ENCODE measurements around the gene PNPLA5. TPM values are rescaled to one million over a fixed set of nuclear protein-coding genes. Genes with fewer than 3 reads are reported as not detected.

The PNPLA5 gene
- total RNA-seq, 1 experiment from 2014 or later, result 5.5 TPM

GRCh38 chr22:43867839-43868635, 23.8 kb downstream of the PNPLA5 start:
- H3T11ph ChIP-seq (ENCODE audit: low read length), result no peak overlapping the region
- peak overlapping the region; percentile 30 to 63 for H3K4me3 Mint-ChIP-seq

More at GRCh38 chr22:43867839-43868635, 23.8 kb downstream of the PNPLA5 start:
- Histone ChIP-seq H2AFZ (ENCODE audit: low read length) (no peak overlapping the region), H3K79me1 (ENCODE audit: insufficient read depth, low read depth, low read length, poor library complexity, severe bottlenecking) (no peaks in the 10 kb centered on the region), H3K79me2 (ENCODE audit: insufficient read depth, low read length) (no peaks in the 10 kb centered on the region), H2BK5ac (ENCODE audit: insufficient read length, low read length) (no peak overlapping the region), H3K9ac (ENCODE audit: extremely low read depth, insufficient read length, low read length) (no peak overlapping the region), H3K27ac (ENCODE audit: insufficient read length, low read depth, low read length) (peak overlapping the region; percentile 37), H2AK5ac (ENCODE audit: insufficient read length, low read length) (no peak overlapping the region), H2BK12ac (ENCODE audit: insufficient read length, low read depth, low read length) (no peak overlapping the region), H3K4me1 (ENCODE audit: insufficient read depth, low read length) (no peaks in the 10 kb centered on the region; the same call in 1 of the 2 replicates), H4K91ac (ENCODE audit: insufficient read length, low read depth, low read length) (no peak overlapping the region), H2BK20ac (ENCODE audit: low read depth, low read length, poor library complexity, severe bottlenecking) (no peak overlapping the region), H3K23me2 (ENCODE audit: insufficient read length, low read depth, low read length, poor library complexity, severe bottlenecking) (no peaks in the 10 kb centered on the region), H3K9me3 (ENCODE audit: control insufficient read depth, low read depth, low read length) (no peaks in the 10 kb centered on the region), H2BK15ac (ENCODE audit: low read depth, low read length) (no peak overlapping the region), H2BK120ac (ENCODE audit: low read depth, low read length, poor library complexity, severe bottlenecking) (no peak overlapping the region), H3K23ac (ENCODE audit: insufficient read length, low read depth, low read length) (no peak overlapping the region), H3K14ac (ENCODE audit: insufficient read depth, low read length) (no peak overlapping the region), H3K4me2 (ENCODE audit: insufficient read depth, insufficient read length, low read length) (peak overlapping the region; percentile 62), H4K8ac (replicated peaks; ENCODE audit: insufficient read length, low read depth, low read length) (no peak overlapping the region), H3K27me3 (ENCODE audit: insufficient read depth, low read length) (no peaks in the 10 kb centered on the region), H3K4ac (ENCODE audit: low read depth, low read length) (no peak overlapping the region), H4K20me1 (ENCODE audit: control insufficient read depth, insufficient read depth, insufficient read length) (no peaks in the 10 kb centered on the region), H4K5ac (ENCODE audit: insufficient read length, low read depth, low read length) (no peak overlapping the region), H3K56ac (ENCODE audit: insufficient read length, low read depth, low read length) (no peak overlapping the region), H3K18ac (ENCODE audit: insufficient read length, low read depth, low read length) (no peak overlapping the region)
- Mint-ChIP-seq H3K4me1 (peaks cover 22 to 23% of the 10 kb centered on the region in 2 experiments), H3K9me3 (peaks cover 20 to 31% of the 10 kb centered on the region in 2 experiments), H3K27me3 (ENCODE audit: low read depth) (peaks cover 14% of the 10 kb centered on the region), H3K27ac (peak overlapping the region in 2 of 3 experiments; percentile 78 to 86; a peak in 5 of 7 replicates), H3K36me3 (ENCODE audit: insufficient read depth in 1 of 3, low read depth in 3 of 3) (peaks cover 0 to 32% (median 6%) of the 10 kb centered on the region in 3 experiments; a peak in 5 of 7 replicates)
- peak; percentile 89 for DNase-seq
- no CpG with 5 or more reads among the region's 11 CpGs for WGBS (ENCODE audit: extremely low coverage, insufficient read length, low lambda C conversion rate)
- TF ChIP-seq CTCF (conservative IDR thresholded peaks at IDR 0.05), result no peak

Data from H9 (cell line).